GM12878 (cell line): ENCODE measurements around the gene TOX2. TPM values are rescaled to one million over a fixed set of nuclear protein-coding genes. Genes with fewer than 3 reads are reported as not detected.

Source experiments
- ATAC-seq: fragments of 200-7000 bp; cut with Tn5 transposase; 3 replicates; pipeline ENCODE4 v1.9.1; 2020; ENCODE audit warnings: mild to moderate bottlenecking, moderate library complexity
- BruUV-seq: library from RNA; stranded (reverse); fragments of 400-500 nt; replicated peaks from 2 replicates; lab custom pipeline; 2021; lab: Mats Ljungman, UMichigan
- CTCF ChIA-PET: fragments of 300-600 bp; sonication (Branson Sonifier 250); formaldehyde crosslinking; extraction: SDS; loops from one replicate; lab custom pipeline; 2021; ENCODE audit warnings: inconsistent platforms; lab: Yijun Ruan, JAX
- POLR2A ChIA-PET: fragments of 350-600 bp; formaldehyde crosslinking; extraction: SDS; loops from one replicate; lab custom pipeline; 2021; ENCODE audit warnings: inconsistent platforms; lab: Charles Lee
- RAD21 ChIA-PET: fragments of 300-600 bp; sonication (Branson Sonifier 250); formaldehyde crosslinking; loops from one replicate; lab custom pipeline; 2023; ENCODE audit warnings: antibody characterized with exemption; ENCODE audit not compliant: unreplicated experiment; lab: Charles Lee
- SMC1A ChIA-PET: fragments of 300-600 bp; sonication (Branson Sonifier 250); formaldehyde crosslinking; loops from one replicate; lab custom pipeline; 2023; ENCODE audit not compliant: unreplicated experiment, uncharacterized antibody; lab: Charles Lee
- DNase-seq: peaks from one replicate; pipeline ENCODE4 v3.0.0-alpha.2; 2011; ENCODE audit warnings: low read depth, low spot score
- FAIRE-seq: peaks from 3 replicates; lab custom pipeline; 2011; peaks lifted over from hg19 to GRCh38; lab: Jason Lieb, UNC
- H2AFZ ChIP-seq: 2 replicates; pipeline ENCODE4 v1.6.0; 2011; ENCODE audit warnings: low read depth, low read length, control low read depth; ENCODE audit not compliant: control insufficient read depth
- H3K27ac ChIP-seq: 2 replicates; pipeline ENCODE4 v1.5.1; 2011; ENCODE audit warnings: control low read depth; ENCODE audit not compliant: control insufficient read depth, insufficient read depth
- H3K27me3 ChIP-seq, 2 experiments: replicated peaks in 1 of 2; 2 replicates each; pipeline versions ENCODE4 v1.6.0 to v1.6.1; 2011; ENCODE audit warnings: low read length in 1 of 2; ENCODE audit not compliant: control insufficient read depth in 2 of 2, insufficient read depth in 2 of 2
- H3K36me3 ChIP-seq, 2 experiments: 2 replicates each; pipeline ENCODE4 v1.5.1; 2011; ENCODE audit warnings: low read length in 1 of 2; ENCODE audit not compliant: control insufficient read depth in 2 of 2, insufficient read depth in 2 of 2
- H3K4me1 ChIP-seq: 2 replicates; pipeline ENCODE4 v1.6.1; 2011; ENCODE audit warnings: mild to moderate bottlenecking, low read length, moderate library complexity, mixed read lengths; ENCODE audit not compliant: control insufficient read depth, insufficient read depth
- H3K4me2 ChIP-seq: 2 replicates; pipeline ENCODE4 v1.6.0; 2011; ENCODE audit warnings: control low read depth; ENCODE audit not compliant: control insufficient read depth, insufficient read depth
- H3K4me3 ChIP-seq: fragments of 200-600 bp; sonication (generic); 2 replicates; pipeline ENCODE4 v1.5.1; 2016
- H3K79me2 ChIP-seq: 2 replicates; pipeline ENCODE4 v1.6.0; 2011; ENCODE audit warnings: low read length; ENCODE audit not compliant: control insufficient read depth, insufficient read depth
- H3K9ac ChIP-seq: 2 replicates; pipeline ENCODE4 v1.8.0; 2011; ENCODE audit warnings: low read length, control low read depth, mixed read lengths; ENCODE audit not compliant: control insufficient read depth, insufficient read depth
- H3K9me3 ChIP-seq: replicated peaks from 3 replicates; pipeline ENCODE4 v1.5.1; 2011; ENCODE audit warnings: mild to moderate bottlenecking, low read length; ENCODE audit not compliant: control insufficient read depth, insufficient read depth
- H4K20me1 ChIP-seq: 2 replicates; pipeline ENCODE4 v1.6.0; 2011; ENCODE audit not compliant: control insufficient read depth, insufficient read depth
- CHD1 ChIP-seq: IDR thresholded peaks from 2 replicates; pipeline ENCODE4 v1.6.1; 2012; ENCODE audit warnings: low read depth, low read length, improper control_type of control experiment
- CREM ChIP-seq: IDR thresholded peaks from 2 replicates; pipeline ENCODE4 v1.6.1; 2014; ENCODE audit warnings: antibody characterized with exemption, low read depth
- ELK1 ChIP-seq: IDR thresholded peaks from 2 replicates; pipeline ENCODE4 v1.6.1; 2012; ENCODE audit warnings: low read depth, low read length, improper control_type of control experiment
- GABPA ChIP-seq: IDR thresholded peaks from 2 replicates; pipeline ENCODE4 v1.6.1; 2014; ENCODE audit warnings: antibody characterized with exemption, low read depth, mild to moderate bottlenecking, inconsistent platforms
- HDAC2 ChIP-seq: fragments of 200-600 bp; sonication (generic); IDR thresholded peaks from 2 replicates; pipeline ENCODE4 v1.6.1; 2017
- PKNOX1 ChIP-seq: fragments of 450-650 bp; IDR thresholded peaks from 2 replicates; pipeline ENCODE4 v1.6.1; 2016; ENCODE audit warnings: mild to moderate bottlenecking
- RELB ChIP-seq: fragments of 450-650 bp; IDR thresholded peaks from 2 replicates; pipeline ENCODE4 v1.6.1; 2017; ENCODE audit warnings: low read depth, mild to moderate bottlenecking, moderate library complexity
- SMARCA5 ChIP-seq: fragments of 450-650 bp; IDR thresholded peaks from 2 replicates; pipeline ENCODE4 v1.6.1; 2017; ENCODE audit warnings: mild to moderate bottlenecking
- TCF7 ChIP-seq: IDR thresholded peaks from 2 replicates; pipeline ENCODE4 v1.6.1; 2014; ENCODE audit warnings: antibody characterized with exemption, borderline replicate concordance
- ZBED1 ChIP-seq: IDR thresholded peaks from 2 replicates; pipeline ENCODE4 v1.6.1; 2016; ENCODE audit warnings: borderline replicate concordance
- ZBTB33 ChIP-seq: fragments of 450-650 bp; IDR thresholded peaks from 2 replicates; pipeline ENCODE4 v1.6.1; 2017; ENCODE audit warnings: mild to moderate bottlenecking
- ZNF592 ChIP-seq: fragments of 450-650 bp; IDR thresholded peaks from 2 replicates; pipeline ENCODE4 v1.6.1; 2017; ENCODE audit warnings: mild to moderate bottlenecking, moderate library complexity
- ZSCAN29 ChIP-seq: fragments of 450-650 bp; IDR thresholded peaks from 2 replicates; pipeline ENCODE4 v1.6.1; 2017; ENCODE audit warnings: mild to moderate bottlenecking, moderate library complexity
- WGBS: methylation state at CpG from one replicate; pipeline ENCODE4 v1.1.6; 2016; ENCODE audit warnings: low lambda C conversion rate; ENCODE audit not compliant: insufficient replicate concordance, insufficient coverage; ENCODE audit errors: missing lambda C conversion rate; 5-methylcytosine and 5-hydroxymethylcytosine counted together
- in situ Hi-C: fragments of 300-500 bp; cut with MboI; formaldehyde crosslinking; loops from 9 replicates; pipeline ENCODE4 v1.14.3; 2018; ENCODE audit warnings: mixed read lengths
- intact Hi-C: fragments of 100-400 bp; cut with micrococcal nuclease; formaldehyde crosslinking; loops from one replicate; pipeline ENCODE4 v1.14.2; 2022; ENCODE audit not compliant: unreplicated experiment
- polyA plus RNA-seq, 11 experiments: library from polyadenylated mRNA; depleted of rRNA in 4 of 11; unstranded in 6 of 11; stranded (reverse) in 5 of 11; fragments of >200 nt; fragmentation: Nextera tagmentation in 4 of 11; fragmentation: Illumina TruSeq in 1 of 11; extraction: Ambion mirVana in 4 of 11; extraction: Trizol in 1 of 11; gene quantifications; 1 replicate in 1 of 11; 2 replicates in 10 of 11; pipeline versions ENCODE4 v1.2.1 to v1.2.3, GENCODE V29; 2011 to 2016; ENCODE audit warnings: inconsistent platforms in 2 of 11, missing spikeins in 2 of 11, low read depth in 1 of 11
- total RNA-seq, 4 experiments: library from RNA; depleted of rRNA in 3 of 4; stranded (reverse); fragments of >200 nt in 3 of 4; fragmentation: Illumina TruSeq in 1 of 4; extraction: Trizol in 1 of 4; gene quantifications; 2 replicates each; pipeline versions ENCODE4 v1.2.1 to v1.2.3, GENCODE V29; 2013 to 2021

The TOX2 gene
- total and polyA plus RNA-seq, 10 of the 15 experiments (the other 5 are each of a cell fraction or from before 2014, with no cell fraction given): 2.6 to 40.5 (median 7.9) TPM

GRCh38 chr20:43993560-43993959, 78.9 kb downstream of the TOX2 start:
- no TSS peak for BruUV-seq
- FAIRE-seq: no peak
- Histone ChIP-seq H3K9me3 (no peaks in the 10 kb centered on the region; the same call in 2 of the 3 replicates), H3K36me3 (no peaks in the 10 kb centered on the region; a peak in 1 of 4 replicates), H3K4me3 (no peak overlapping the region), H3K27ac (no peak overlapping the region), H4K20me1 (no peaks in the 10 kb centered on the region), H3K4me2 (no peak overlapping the region), H2AFZ (no peak overlapping the region), H3K4me1 (no peaks in the 10 kb centered on the region), H3K9ac (no peak overlapping the region), H3K79me2 (no peaks in the 10 kb centered on the region), H3K27me3 (no peaks in the 10 kb centered on the region)
- POLR2A ChIA-PET: interaction anchor here (2.1 kb wide), 1 partner anchor 9 kb away, joined by 6 read pairs; no protein-coding TSS in a partner anchor
- CTCF ChIA-PET: interaction anchor here (0.6 to 1.4 kb wide), 4 partner anchors 10 to 153 kb away, joined by 3 to 7 read pairs (median 4); no protein-coding TSS in a partner anchor
- no peak for ATAC-seq
- in situ Hi-C loops: no loop called here
- RAD21 ChIA-PET: no interaction called here
- no peak for DNase-seq
- TF ChIP-seq ZBED1 (no peak), ELK1 (no peak), SMARCA5 (no peak), HDAC2 (no peak), ZBTB33 (no peak), ZNF592 (no peak), CHD1 (no peak), RELB (no peak), ZSCAN29 (no peak), PKNOX1 (no peak), CREM (no peak), GABPA (no peak), TCF7 (no peak)
- SMC1A ChIA-PET: interaction anchor here (0.8 to 4.5 kb wide), 6 partner anchors 10 to 76 kb away, joined by 3 to 32 read pairs (median 4); no protein-coding TSS in a partner anchor
- intact Hi-C loops: no loop called here
- 72% methylated on average over 4 of the region's 4 CpGs for WGBS
